Activated CD8-positive, alpha-beta memory T cell treated with anti-CD3 and anti-CD28 coated beads, Interleukin-2, amount 50 U/mL, for 1 hour (primary cell): ENCODE results near the gene MUC13.
"Not testable (repeated sequence)": the region's sequence is repeated elsewhere in the genome, so short reads cannot be mapped to it uniquely, and the experiment has no call there.

Source experiments
- DNase-seq: peaks from one replicate; pipeline ENCODE4 v3.0.0-alpha.2; 2020; ENCODE audit errors: extremely low read depth

Gene MUC13

DNA sequence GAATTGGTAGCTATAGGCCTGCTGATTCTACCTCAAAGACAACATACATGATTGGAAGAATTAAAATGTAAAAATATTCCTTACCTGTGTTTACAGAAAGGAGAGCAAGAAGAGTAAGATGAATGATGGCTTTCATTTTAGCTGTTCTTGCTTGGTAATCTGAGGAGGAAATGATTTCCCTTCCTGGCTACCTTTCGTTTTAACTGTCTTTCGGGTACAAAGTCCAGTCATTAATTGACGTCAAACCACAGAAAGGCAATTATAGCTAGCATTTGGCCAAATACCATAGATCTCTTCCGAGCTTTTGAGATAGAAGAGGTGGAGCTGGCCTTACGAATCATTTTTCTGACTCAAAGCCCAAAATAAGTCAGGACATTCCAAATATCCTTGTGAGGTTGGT, at the start of gene MUC13:
Gene MUC13 (minus strand): TSS at position 175 of the 400 bp plus-strand sequence. CDS start 39 bp downstream, at position 136.
- DNase-seq, result no peak

- no peak for DNase-seq
Observed at GRCh38 chr3:124982855-124983254, 48.3 kb upstream of the MUC13 start.

- no peak for DNase-seq
Observed at GRCh38 chr3:124981472-124981871, 46.9 kb upstream of the MUC13 start.

- DNase-seq, result no peak
Observed at GRCh38 chr3:124978627-124979026, 44.1 kb upstream of the MUC13 start.

DNA sequence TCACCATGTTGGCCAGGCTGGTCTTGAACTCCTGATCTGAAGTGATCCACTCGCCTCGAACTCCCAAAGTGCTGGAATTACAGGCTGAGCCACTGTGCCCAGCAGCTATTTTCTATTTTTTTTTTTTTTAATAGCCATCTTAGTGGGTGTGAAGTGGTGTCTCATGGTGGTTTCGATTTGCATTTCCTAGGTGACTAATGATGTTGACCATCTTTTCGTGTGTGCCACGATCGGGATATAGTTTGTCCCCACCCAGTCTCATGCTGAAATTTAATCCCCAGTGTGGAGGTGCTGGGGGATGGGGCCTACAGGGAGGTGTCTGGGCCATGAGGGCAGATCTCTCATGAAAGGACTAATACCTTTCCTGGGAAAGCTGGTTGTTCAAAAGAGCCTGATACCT, 41.8 kb upstream of the MUC13 start:
- no peak for DNase-seq

DNA sequence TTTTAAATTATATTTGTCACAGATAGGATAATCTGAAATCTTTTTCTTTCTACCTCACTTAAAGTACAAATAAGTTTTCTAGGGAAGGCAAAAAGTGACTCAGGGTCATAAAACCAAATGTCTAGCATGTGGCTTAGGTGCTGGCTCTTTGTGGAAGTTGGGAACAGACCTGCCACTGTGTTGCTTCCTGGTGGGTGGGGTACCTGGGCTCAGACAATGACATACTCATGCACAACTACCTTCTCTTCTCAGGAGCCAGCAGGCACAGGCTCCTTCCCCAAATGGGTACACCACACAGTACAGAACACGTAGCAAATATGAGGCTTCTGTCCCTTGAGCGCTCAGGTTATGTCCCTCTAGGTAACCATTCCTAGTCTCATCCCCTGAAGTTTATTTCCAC, 40.1 kb upstream of the MUC13 start:
- DNase-seq, result no peak

GRCh38 chr3:124973290-124973689, 38.7 kb upstream of the MUC13 start:
- DNase-seq, result no peak

DNA sequence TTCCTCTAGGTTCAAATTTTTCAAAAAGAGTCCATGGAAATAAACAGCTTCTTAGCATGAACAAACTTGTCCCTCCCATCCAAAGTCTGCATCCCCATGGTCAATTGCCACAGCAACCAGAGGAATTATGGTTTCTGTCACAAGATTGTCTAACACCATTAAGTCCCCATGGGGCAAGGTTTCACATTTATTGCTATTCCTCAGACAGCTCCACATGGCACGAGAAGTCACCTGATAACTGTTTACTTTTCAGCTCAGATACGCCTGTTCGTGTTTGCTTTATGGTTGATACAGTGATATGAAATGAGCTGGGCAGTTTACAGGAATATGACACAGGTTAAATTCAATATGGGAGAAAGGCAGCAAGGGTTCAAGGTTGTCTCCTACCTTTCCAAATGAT, 37.9 kb upstream of the MUC13 start:
- DNase-seq, result no peak

GRCh38 chr3:124969963-124970722, 35.6 kb upstream of the MUC13 start:
- no peak for DNase-seq

GRCh38 chr3:124969190-124969589, 34.6 kb upstream of the MUC13 start:
- DNase-seq, result no peak

DNA sequence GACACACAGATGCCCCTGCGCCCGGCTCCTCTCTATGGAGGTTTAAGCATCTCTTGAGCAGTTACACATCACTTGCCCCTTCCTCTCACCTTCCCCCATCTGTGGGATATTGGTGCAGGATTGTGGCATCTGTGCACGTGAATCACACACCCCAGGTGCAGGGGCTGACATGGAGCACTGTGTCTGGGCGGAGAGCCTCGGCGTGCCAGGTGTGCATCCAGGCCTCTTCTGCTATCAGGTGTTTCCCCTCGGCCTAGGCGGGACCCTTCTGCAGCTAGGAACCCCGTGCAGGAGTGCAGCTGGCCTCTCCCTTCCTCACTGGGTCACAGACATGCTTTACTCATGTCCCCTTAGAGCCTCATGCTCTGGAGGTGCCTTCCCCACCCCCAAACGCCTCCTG, 33.4 kb upstream of the MUC13 start:
- DNase-seq, result no peak

GRCh38 chr3:124966521-124967445, 32.2 kb upstream of the MUC13 start:
- no peak for DNase-seq

DNA sequence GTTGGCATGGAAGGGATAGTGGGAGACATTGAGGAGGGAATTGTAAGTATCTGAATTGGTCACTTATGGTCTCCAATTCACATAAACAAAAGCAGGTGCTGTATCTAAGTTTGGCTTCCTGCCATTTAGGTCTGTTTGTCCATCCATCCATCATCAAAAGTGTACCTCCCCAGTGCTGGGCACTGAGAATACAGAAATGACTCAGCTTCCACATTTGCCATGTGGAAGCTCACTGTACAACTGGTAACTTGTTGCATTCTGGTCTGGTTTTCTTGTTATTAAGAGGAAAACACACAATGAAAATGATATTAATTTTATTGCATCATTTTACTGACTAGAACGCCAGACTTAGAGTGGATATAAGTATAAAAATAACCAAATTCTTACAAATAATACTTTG, 30.9 kb upstream of the MUC13 start:
- DNase-seq, result no peak

GRCh38 chr3:124964387-124964786, 29.8 kb upstream of the MUC13 start:
- no peak for DNase-seq

DNA sequence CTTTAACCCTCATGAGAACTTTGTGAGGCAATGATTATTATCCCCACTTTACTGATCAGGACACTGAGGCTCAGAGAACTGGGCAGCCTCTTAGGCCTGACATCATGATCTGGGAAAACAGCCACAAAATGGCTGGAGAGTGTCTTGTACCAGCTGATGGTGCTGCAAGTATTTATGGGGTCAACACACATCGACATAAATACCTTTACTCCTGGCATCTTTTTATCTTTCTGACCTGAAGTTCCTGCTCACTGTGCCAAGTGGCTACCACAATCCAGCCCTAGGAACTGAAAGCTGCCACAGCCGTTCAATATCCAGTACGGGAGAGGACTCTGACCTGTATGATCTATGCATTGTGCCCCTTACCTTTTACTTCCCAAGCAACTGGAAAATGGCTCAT, 29.2 kb upstream of the MUC13 start:
- DNase-seq, result no peak

GRCh38 chr3:124962403-124962940, 27.9 kb upstream of the MUC13 start:
- no peak for DNase-seq

DNA sequence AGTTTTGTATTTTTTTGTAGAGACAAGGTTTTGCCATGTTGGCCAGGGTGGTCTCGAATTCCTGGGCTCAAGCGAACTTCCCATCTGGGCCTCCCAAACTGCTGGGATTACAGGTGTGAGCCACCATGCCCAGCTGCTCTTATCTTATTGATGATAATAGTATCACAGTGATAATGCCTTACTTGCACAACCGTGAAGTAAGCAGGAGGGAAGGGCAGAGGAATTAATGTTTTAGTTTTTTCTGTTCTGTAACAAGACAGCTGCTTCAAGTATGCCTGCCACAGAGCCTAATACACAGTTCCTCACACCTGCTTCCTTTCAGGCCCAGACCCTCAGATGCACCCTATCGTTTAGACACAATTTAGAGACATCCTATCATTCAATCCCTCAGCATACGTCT, 26.1 kb upstream of the MUC13 start:
- no peak for DNase-seq

DNA sequence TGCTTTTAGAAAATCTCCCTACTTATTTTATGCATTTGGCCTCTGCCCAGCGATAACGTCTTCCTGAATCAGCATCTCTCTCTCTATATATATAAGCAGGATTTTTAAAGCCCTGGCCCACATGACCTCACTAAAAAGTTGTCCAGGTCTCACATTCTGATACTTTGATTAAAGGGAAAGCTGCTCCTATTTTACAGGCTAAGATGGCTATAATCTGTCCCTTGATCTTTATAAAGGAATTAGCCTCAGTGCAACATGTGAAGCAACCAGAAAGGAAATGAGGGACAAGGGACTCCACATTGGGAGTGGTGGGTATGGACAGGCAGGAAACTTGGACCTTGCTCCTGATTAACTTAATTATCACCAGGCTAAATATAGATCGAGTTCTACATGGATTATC, 25.6 kb upstream of the MUC13 start:
- no peak for DNase-seq

DNA sequence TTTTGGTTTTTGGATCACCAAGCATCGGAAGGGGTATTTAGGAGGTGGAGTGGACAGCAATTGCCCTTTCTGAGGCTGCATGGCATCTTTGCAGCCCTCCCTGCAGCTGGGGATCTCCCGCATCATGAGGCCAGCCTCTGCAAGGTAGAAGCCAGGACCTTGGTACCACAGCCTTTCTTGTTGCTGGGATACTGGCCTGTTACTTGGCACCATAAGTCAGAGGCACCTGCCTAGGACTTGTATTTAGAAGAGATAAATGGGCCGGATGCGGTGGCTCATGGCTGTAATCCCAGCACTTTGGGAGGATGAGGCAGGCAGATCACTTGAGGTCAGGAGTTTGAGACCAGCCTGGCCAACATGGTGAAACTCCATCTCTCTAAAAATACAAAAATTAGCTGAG, 23.4 kb upstream of the MUC13 start:
- DNase-seq, result not testable (repeated sequence)

DNA sequence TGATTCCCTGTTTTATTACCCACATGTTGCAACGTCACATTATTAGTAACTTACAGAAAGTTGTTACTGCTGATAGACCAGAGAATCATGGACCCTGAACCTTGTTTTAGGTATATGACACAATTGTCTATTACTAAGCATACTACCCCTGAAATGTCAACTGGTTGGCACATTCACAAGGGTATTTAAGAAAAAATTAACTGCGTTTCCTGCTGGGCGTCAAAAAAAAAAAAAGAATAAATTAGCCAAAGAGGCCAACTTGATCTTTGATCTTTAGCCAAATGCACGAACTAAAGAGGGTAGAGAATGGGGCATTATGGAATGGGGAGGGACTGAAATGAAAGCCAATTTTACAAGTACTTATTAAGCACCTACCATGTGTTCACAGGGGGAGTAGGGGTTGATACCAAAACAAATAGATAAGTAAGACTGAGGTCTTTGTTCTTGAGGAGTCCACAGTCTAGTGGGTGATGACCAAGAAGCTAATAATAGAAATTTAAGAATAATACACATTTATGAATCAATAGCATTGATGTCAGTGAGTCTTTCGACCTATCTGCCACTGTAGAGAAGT, 17.8 kb upstream of the MUC13 start:
- DNase-seq, result no peak

GRCh38 chr3:124951511-124952281, 17.1 kb upstream of the MUC13 start:
- no peak for DNase-seq

GRCh38 chr3:124950026-124950425, 15.5 kb upstream of the MUC13 start:
- DNase-seq, result no peak
